ENCODE results near the gene DENND2C.

DENND2C gene

GRCh38 chr1:114549137-114549536 is 120.7 kb downstream of the DENND2C start:
- Histone ChIP-seq H3K9me3 (ENCODE audit: control insufficient read depth, insufficient read depth, low read length) (no peaks in the 10 kb centered on the region), H3K4me2 (ENCODE audit: low read length) (no peak overlapping the region), H3K36me3 (ENCODE audit: control insufficient read depth, low read length) (no peaks in the 10 kb centered on the region), H3K27me3 (ENCODE audit: control insufficient read depth, low read length) (no peaks in the 10 kb centered on the region), H4K20me1 (ENCODE audit: control insufficient read depth, insufficient read depth, low read depth, low read length) (no peaks in the 10 kb centered on the region), H3K4me3 (ENCODE audit: low read length) (no peak overlapping the region), H3K79me2 (ENCODE audit: control insufficient read depth, low read length) (no peaks in the 10 kb centered on the region), H3K4me1 (ENCODE audit: control insufficient read depth, low read length) (no peaks in the 10 kb centered on the region), H3F3A (ENCODE audit: control insufficient read depth, insufficient read depth) (no peaks in the 10 kb centered on the region), H3K9me2 (replicated peaks; ENCODE audit: control insufficient read depth, low read length) (no peaks in the 10 kb centered on the region), H3K27ac (ENCODE audit: low read depth, low read length) (no peak overlapping the region)
- no peak for TF ChIP-seq EZH2phosphoT487 (IDR thresholded peaks at IDR 0.05; ENCODE audit: borderline replicate concordance, low read length)
- TF ChIP-seq CTCF (IDR thresholded peaks at IDR 0.05; ENCODE audit: low read depth, low read length, poor library complexity, severe bottlenecking) = no peak

DNA sequence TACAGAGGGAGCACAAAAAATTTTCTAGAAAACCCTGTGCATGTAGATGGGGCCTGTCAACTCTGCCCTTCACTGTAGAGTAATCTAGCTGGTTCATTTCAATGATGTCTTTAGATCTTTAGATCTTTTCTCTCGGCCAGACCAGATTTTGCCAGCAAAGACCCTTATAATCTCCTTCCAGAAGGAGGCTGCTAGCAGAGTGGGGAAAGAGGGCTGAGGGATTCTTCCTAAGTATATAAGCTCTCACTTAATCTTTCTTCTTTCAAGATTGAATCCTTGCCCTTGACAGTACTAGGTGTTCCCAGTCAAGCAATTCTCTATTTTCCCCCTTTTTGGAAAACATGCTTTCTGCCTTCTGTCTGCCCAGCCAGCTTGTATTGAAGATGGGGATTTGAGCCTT is 122.8 kb downstream of the DENND2C start:
- Histone ChIP-seq H4K20me1 (ENCODE audit: control insufficient read depth, insufficient read depth, low read depth, low read length) (no peaks in the 10 kb centered on the region), H3K9me3 (ENCODE audit: control insufficient read depth, insufficient read depth, low read length) (no peaks in the 10 kb centered on the region), H3K4me2 (ENCODE audit: low read length) (no peak overlapping the region), H3K36me3 (ENCODE audit: control insufficient read depth, low read length) (no peaks in the 10 kb centered on the region), H3K9me2 (replicated peaks; ENCODE audit: control insufficient read depth, low read length) (no peaks in the 10 kb centered on the region), H3K27ac (ENCODE audit: low read depth, low read length) (no peak overlapping the region), H3K27me3 (ENCODE audit: control insufficient read depth, low read length) (no peaks in the 10 kb centered on the region), H3K4me3 (ENCODE audit: low read length) (no peak overlapping the region), H3K79me2 (ENCODE audit: control insufficient read depth, low read length) (no peaks in the 10 kb centered on the region), H3F3A (ENCODE audit: control insufficient read depth, insufficient read depth) (no peaks in the 10 kb centered on the region), H3K4me1 (ENCODE audit: control insufficient read depth, low read length) (no peaks in the 10 kb centered on the region)
- TF ChIP-seq CTCF (IDR thresholded peaks at IDR 0.05; ENCODE audit: low read depth, low read length, poor library complexity, severe bottlenecking) = no peak
- TF ChIP-seq EZH2phosphoT487 (IDR thresholded peaks at IDR 0.05; ENCODE audit: borderline replicate concordance, low read length) = no peak

GRCh38 chr1:114545796-114546195 is 124.1 kb downstream of the DENND2C start:
- TF ChIP-seq CTCF (IDR thresholded peaks at IDR 0.05; ENCODE audit: low read depth, low read length, poor library complexity, severe bottlenecking) (no peak), EZH2phosphoT487 (IDR thresholded peaks at IDR 0.05; ENCODE audit: borderline replicate concordance, low read length) (no peak)
- Histone ChIP-seq H3K9me2 (replicated peaks; ENCODE audit: control insufficient read depth, low read length) (no peaks in the 10 kb centered on the region), H3K4me1 (ENCODE audit: control insufficient read depth, low read length) (no peaks in the 10 kb centered on the region)

DNA sequence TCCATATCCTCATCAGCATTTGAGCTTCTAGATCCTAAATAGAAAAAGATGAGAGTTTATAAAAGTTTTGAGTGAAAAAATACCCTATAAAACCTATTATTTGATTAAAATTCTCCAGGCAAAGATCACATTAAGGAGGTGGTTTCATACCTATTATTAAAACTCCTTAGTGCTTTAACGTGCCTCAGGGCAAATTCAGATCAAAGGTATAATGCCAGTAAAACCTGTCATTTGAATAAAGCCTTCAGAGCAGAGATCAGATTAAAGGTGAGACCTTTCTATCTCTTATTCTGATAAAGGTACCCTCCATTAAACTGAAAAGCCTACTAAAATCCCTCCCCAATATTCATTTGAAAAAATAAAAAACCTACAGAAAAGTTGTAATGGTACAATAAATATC is 124.5 kb downstream of the DENND2C start:
- Histone ChIP-seq H3K4me2 (ENCODE audit: low read length) (no peak overlapping the region), H3K4me1 (ENCODE audit: control insufficient read depth, low read length) (no peaks in the 10 kb centered on the region), H3F3A (ENCODE audit: control insufficient read depth, insufficient read depth) (no peaks in the 10 kb centered on the region), H3K9me2 (replicated peaks; ENCODE audit: control insufficient read depth, low read length) (no peaks in the 10 kb centered on the region), H3K36me3 (ENCODE audit: control insufficient read depth, low read length) (no peaks in the 10 kb centered on the region), H3K9me3 (ENCODE audit: control insufficient read depth, insufficient read depth, low read length) (no peaks in the 10 kb centered on the region), H3K79me2 (ENCODE audit: control insufficient read depth, low read length) (no peaks in the 10 kb centered on the region), H3K27me3 (ENCODE audit: control insufficient read depth, low read length) (0 out of 2 replicates have a peak, but pooled peaks cover 2% of the 10 kb centered on the region), H3K27ac (ENCODE audit: low read depth, low read length) (no peak overlapping the region), H4K20me1 (ENCODE audit: control insufficient read depth, insufficient read depth, low read depth, low read length) (no peaks in the 10 kb centered on the region), H3K4me3 (ENCODE audit: low read length) (no peak overlapping the region)
- TF ChIP-seq EZH2phosphoT487 (IDR thresholded peaks at IDR 0.05; ENCODE audit: borderline replicate concordance, low read length) (no peak), CTCF (IDR thresholded peaks at IDR 0.05; ENCODE audit: low read depth, low read length, poor library complexity, severe bottlenecking) (no peak)

More at GRCh38 chr1:114545796-114546195, 124.1 kb downstream of the DENND2C start:
- no peak overlapping the region for H3K27ac ChIP-seq (ENCODE audit: low read depth, low read length)
- no peak overlapping the region for H3K4me3 ChIP-seq (ENCODE audit: low read length)
- H3K27me3 ChIP-seq (ENCODE audit: control insufficient read depth, low read length) = no peaks in the 10 kb centered on the region
- no peaks in the 10 kb centered on the region for H3F3A ChIP-seq (ENCODE audit: control insufficient read depth, insufficient read depth)
- H3K9me3 ChIP-seq (ENCODE audit: control insufficient read depth, insufficient read depth, low read length) = no peaks in the 10 kb centered on the region
- H3K79me2 ChIP-seq (ENCODE audit: control insufficient read depth, low read length) = no peaks in the 10 kb centered on the region
- no peaks in the 10 kb centered on the region for H4K20me1 ChIP-seq (ENCODE audit: control insufficient read depth, insufficient read depth, low read depth, low read length)
- H3K36me3 ChIP-seq (ENCODE audit: control insufficient read depth, low read length) = no peaks in the 10 kb centered on the region
- no peak overlapping the region for H3K4me2 ChIP-seq (ENCODE audit: low read length)
